ENCODE measurements around the gene FAM98A.

DNA sequence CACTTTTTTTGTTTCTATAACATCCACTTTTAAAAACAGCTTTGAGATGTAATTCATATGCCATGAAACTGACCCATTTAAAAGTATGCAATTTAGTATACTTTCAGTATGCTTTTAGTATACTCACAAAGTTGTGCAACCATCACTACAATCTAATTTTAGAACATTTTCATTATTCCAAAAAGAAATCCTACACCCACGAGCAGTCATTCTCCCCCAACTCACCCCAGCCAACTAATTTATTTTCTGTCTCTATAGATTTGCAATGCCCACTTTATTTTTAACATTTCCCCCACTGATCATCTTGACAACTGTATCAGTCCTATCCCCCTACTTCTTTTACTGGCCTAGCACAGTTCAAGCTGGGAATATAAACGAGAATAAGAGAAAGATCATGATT lies 39.1 kb downstream of the FAM98A start:
- TF ChIP-seq, protein P1, sequence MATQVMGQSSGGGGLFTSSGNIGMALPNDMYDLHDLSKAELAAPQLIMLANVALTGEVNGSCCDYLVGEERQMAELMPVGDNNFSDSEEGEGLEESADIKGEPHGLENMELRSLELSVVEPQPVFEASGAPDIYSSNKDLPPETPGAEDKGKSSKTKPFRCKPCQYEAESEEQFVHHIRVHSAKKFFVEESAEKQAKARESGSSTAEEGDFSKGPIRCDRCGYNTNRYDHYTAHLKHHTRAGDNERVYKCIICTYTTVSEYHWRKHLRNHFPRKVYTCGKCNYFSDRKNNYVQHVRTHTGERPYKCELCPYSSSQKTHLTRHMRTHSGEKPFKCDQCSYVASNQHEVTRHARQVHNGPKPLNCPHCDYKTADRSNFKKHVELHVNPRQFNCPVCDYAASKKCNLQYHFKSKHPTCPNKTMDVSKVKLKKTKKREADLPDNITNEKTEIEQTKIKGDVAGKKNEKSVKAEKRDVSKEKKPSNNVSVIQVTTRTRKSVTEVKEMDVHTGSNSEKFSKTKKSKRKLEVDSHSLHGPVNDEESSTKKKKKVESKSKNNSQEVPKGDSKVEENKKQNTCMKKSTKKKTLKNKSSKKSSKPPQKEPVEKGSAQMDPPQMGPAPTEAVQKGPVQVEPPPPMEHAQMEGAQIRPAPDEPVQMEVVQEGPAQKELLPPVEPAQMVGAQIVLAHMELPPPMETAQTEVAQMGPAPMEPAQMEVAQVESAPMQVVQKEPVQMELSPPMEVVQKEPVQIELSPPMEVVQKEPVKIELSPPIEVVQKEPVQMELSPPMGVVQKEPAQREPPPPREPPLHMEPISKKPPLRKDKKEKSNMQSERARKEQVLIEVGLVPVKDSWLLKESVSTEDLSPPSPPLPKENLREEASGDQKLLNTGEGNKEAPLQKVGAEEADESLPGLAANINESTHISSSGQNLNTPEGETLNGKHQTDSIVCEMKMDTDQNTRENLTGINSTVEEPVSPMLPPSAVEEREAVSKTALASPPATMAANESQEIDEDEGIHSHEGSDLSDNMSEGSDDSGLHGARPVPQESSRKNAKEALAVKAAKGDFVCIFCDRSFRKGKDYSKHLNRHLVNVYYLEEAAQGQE (IDR thresholded peaks at IDR 0.05; ENCODE audit: low read depth, low read length), result no peak
- TF ChIP-seq, protein P2, sequence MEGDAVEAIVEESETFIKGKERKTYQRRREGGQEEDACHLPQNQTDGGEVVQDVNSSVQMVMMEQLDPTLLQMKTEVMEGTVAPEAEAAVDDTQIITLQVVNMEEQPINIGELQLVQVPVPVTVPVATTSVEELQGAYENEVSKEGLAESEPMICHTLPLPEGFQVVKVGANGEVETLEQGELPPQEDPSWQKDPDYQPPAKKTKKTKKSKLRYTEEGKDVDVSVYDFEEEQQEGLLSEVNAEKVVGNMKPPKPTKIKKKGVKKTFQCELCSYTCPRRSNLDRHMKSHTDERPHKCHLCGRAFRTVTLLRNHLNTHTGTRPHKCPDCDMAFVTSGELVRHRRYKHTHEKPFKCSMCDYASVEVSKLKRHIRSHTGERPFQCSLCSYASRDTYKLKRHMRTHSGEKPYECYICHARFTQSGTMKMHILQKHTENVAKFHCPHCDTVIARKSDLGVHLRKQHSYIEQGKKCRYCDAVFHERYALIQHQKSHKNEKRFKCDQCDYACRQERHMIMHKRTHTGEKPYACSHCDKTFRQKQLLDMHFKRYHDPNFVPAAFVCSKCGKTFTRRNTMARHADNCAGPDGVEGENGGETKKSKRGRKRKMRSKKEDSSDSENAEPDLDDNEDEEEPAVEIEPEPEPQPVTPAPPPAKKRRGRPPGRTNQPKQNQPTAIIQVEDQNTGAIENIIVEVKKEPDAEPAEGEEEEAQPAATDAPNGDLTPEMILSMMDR (IDR thresholded peaks at IDR 0.05), result no peak
- TF ChIP-seq GATA2 (CRISPR knock-in tag; IDR thresholded peaks at IDR 0.05), result no peak
- no peak for TF ChIP-seq NRF1 (IDR thresholded peaks at IDR 0.05; ENCODE audit: low read depth, low read length)
- no peak for TF ChIP-seq GABPA (IDR thresholded peaks at IDR 0.05; ENCODE audit: low read depth)
- TF ChIP-seq TCF12 (IDR thresholded peaks at IDR 0.05), result no peak
- no peak for TF ChIP-seq MXI1 (IDR thresholded peaks at IDR 0.05; ENCODE audit: low read depth, low read length)
- TF ChIP-seq CHD2 (IDR thresholded peaks at IDR 0.05; ENCODE audit: low read length, partially characterized antibody), result no peak
- TF ChIP-seq POLR2AphosphoS5 (IDR thresholded peaks at IDR 0.05; ENCODE audit: low read depth, low read length), result no peak

Data from SK-N-SH (cell line).